Calu3 (cell line): ENCODE data around the gene GSTA2. TPM values are rescaled to one million over a fixed set of nuclear protein-coding genes. Genes with fewer than 3 reads are reported as not detected.
"Not testable (repeated sequence)": the region's sequence is repeated elsewhere in the genome, so short reads cannot be mapped to it uniquely, and the experiment has no call there.

Source experiments
- BruUV-seq: library from RNA; stranded (reverse); fragments of 400-500 nt; replicated peaks from 2 replicates; lab custom pipeline; 2021; lab: Mats Ljungman, UMichigan
- CTCF ChIA-PET: fragments of 300-600 bp; sonication (Branson Sonifier 250); formaldehyde crosslinking; loops from one replicate; lab custom pipeline; 2022; ENCODE audit warnings: antibody characterized with exemption; lab: Charles Lee
- DNase-seq: peaks from one replicate; pipeline ENCODE4 v3.0.0; 2022
- H3K27ac Mint-ChIP-seq: one replicate; pipeline ENCODE4 v1.8.0; 2022; ENCODE audit warnings: mixed read lengths; ENCODE audit not compliant: unreplicated experiment
- H3K27me3 Mint-ChIP-seq: one replicate; pipeline ENCODE4 v1.8.0; 2022; ENCODE audit warnings: mixed read lengths; ENCODE audit not compliant: unreplicated experiment
- H3K36me3 Mint-ChIP-seq: one replicate; pipeline ENCODE4 v1.8.0; 2022; ENCODE audit warnings: mild to moderate bottlenecking, moderate library complexity, mixed read lengths; ENCODE audit not compliant: insufficient read depth, unreplicated experiment
- H3K4me1 Mint-ChIP-seq: one replicate; pipeline ENCODE4 v1.8.0; 2022; ENCODE audit warnings: mild to moderate bottlenecking, low read depth, mixed read lengths; ENCODE audit not compliant: unreplicated experiment
- H3K4me3 Mint-ChIP-seq: one replicate; pipeline ENCODE4 v1.8.0; 2022; ENCODE audit warnings: mild to moderate bottlenecking, low read depth, moderate library complexity, mixed read lengths; ENCODE audit not compliant: unreplicated experiment
- H3K9me3 Mint-ChIP-seq: one replicate; pipeline ENCODE4 v1.8.0; 2022; ENCODE audit warnings: low read depth, mixed read lengths; ENCODE audit not compliant: unreplicated experiment
- CTCF ChIP-seq: fragments of 200-600 bp; IDR thresholded peaks from one replicate; pipeline ENCODE4 v1.8.0; 2022; ENCODE audit warnings: antibody characterized with exemption; ENCODE audit not compliant: unreplicated experiment
- intact Hi-C: fragments of 100-400 bp; cut with micrococcal nuclease; formaldehyde crosslinking; loops from one replicate; pipeline ENCODE4 v1.10.0; 2022; ENCODE audit not compliant: unreplicated experiment
- total RNA-seq: library from RNA; stranded (reverse); gene quantifications from 2 replicates; pipeline ENCODE4 v1.2.3, GENCODE V29; 2022

GSTA2 gene
- total RNA-seq, 1 experiment from 2014 or later: not detected

DNA sequence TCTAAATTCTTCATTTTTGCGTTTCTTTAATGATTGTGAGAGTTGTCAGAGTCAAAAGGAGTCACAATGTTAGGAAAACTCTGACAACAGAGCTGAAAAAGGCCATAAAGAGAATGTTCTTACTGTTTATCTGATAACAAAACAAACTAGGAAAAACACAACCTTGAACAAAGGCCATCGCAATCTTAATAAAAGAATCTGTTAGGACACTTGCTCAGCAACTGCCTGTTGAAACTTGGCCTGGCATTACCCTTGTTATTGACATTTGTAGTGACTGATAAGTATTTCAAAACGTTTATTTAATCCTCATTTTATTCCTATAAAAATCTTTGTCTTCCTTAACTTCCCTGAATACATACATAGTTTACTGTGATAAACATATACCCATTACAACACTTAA is 24.6 kb upstream of the GSTA2 start:
- H3K4me3 Mint-ChIP-seq: no peak overlapping the region
- no peaks in the 10 kb centered on the region for H3K4me1 Mint-ChIP-seq
- H3K27ac Mint-ChIP-seq: no peak overlapping the region
- CTCF ChIA-PET: no interaction called here
- H3K36me3 Mint-ChIP-seq: no peaks in the 10 kb centered on the region
- no peak for DNase-seq
- intact Hi-C loops: no loop called here
- no peaks in the 10 kb centered on the region for H3K9me3 Mint-ChIP-seq
- peaks cover 41% of the 10 kb centered on the region for H3K27me3 Mint-ChIP-seq
- no TSS peak for BruUV-seq
- no peak for TF ChIP-seq CTCF

- H3K4me1 Mint-ChIP-seq: no peaks in the 10 kb centered on the region
- TF ChIP-seq CTCF: no peak
- H3K4me3 Mint-ChIP-seq: no peak overlapping the region
- DNase-seq: no peak
- peaks cover 29% of the 10 kb centered on the region for H3K27me3 Mint-ChIP-seq
- no TSS peak for BruUV-seq
- no peak overlapping the region for H3K27ac Mint-ChIP-seq
- no peaks in the 10 kb centered on the region for H3K9me3 Mint-ChIP-seq
- no peaks in the 10 kb centered on the region for H3K36me3 Mint-ChIP-seq
- CTCF ChIA-PET: interaction anchor here (0.7 kb wide), 1 partner anchor 60 kb away, joined by 3 read pairs; no protein-coding TSS in a partner anchor
- intact Hi-C loops: no loop called here
Measured at GRCh38 chr6:52786249-52786956, 23.1 kb upstream of the GSTA2 start.

- H3K36me3 Mint-ChIP-seq: not testable (repeated sequence)
Measured at GRCh38 chr6:52782696-52783274, 19.5 kb upstream of the GSTA2 start.

GRCh38 chr6:52782209-52782608 is 18.9 kb upstream of the GSTA2 start:
- H3K27ac Mint-ChIP-seq, DNase-seq, H3K9me3 Mint-ChIP-seq, H3K4me3 Mint-ChIP-seq, CTCF ChIA-PET, intact Hi-C loops, H3K36me3 Mint-ChIP-seq, H3K4me1 Mint-ChIP-seq, BruUV-seq: not testable (repeated sequence)
- H3K27me3 Mint-ChIP-seq: peaks cover 40% of the 10 kb centered on the region

More at GRCh38 chr6:52782696-52783274, 19.5 kb upstream of the GSTA2 start:
- CTCF ChIA-PET, intact Hi-C loops, H3K27ac Mint-ChIP-seq, H3K4me3 Mint-ChIP-seq, H3K4me1 Mint-ChIP-seq, BruUV-seq, H3K9me3 Mint-ChIP-seq: not testable (repeated sequence)
- DNase-seq: peak; percentile 49
- peaks cover 34% of the 10 kb centered on the region for H3K27me3 Mint-ChIP-seq

DNA sequence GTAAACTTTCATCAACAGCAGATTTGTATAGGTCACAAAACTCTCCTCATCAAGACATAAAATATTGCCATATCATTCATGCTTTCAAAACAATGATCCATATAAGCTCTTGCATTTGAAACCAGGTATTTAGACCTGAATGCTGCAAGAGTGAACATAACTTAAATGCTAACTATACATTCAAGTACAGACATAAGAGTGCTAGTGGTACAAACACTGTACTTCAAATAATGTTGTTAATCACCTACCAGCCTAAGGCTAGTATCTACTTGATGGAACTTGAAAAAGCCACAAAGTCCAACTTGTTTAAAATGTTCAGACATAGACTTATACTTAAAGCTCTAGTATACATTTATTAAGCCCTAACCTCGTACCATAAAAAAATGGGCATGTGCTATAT is 16.0 kb upstream of the GSTA2 start:
- CTCF ChIA-PET: no interaction called here
- Mint-ChIP-seq H3K4me3 (no peak overlapping the region), H3K27me3 (peaks cover 69% of the 10 kb centered on the region)

GRCh38 chr6:52776711-52777351 is 13.6 kb upstream of the GSTA2 start:
- intact Hi-C loops, BruUV-seq, CTCF ChIA-PET, H3K36me3 Mint-ChIP-seq, H3K4me3 Mint-ChIP-seq, H3K9me3 Mint-ChIP-seq, DNase-seq, H3K27ac Mint-ChIP-seq, H3K4me1 Mint-ChIP-seq: not testable (repeated sequence)
- peaks cover 76% of the 10 kb centered on the region for H3K27me3 Mint-ChIP-seq

More for the DNA sequence above, 16.0 kb upstream of the GSTA2 start:
- H3K36me3 Mint-ChIP-seq: no peaks in the 10 kb centered on the region
- H3K9me3 Mint-ChIP-seq: no peaks in the 10 kb centered on the region
- no TSS peak for BruUV-seq
- H3K27ac Mint-ChIP-seq: no peak overlapping the region
- no peaks in the 10 kb centered on the region for H3K4me1 Mint-ChIP-seq
- DNase-seq: no peak
- no peak for TF ChIP-seq CTCF
- intact Hi-C loops: no loop called here

GRCh38 chr6:52769399-52769798 is 6.1 kb upstream of the GSTA2 start:
- H3K27ac Mint-ChIP-seq, H3K4me1 Mint-ChIP-seq, intact Hi-C loops, H3K36me3 Mint-ChIP-seq, CTCF ChIA-PET, BruUV-seq, DNase-seq, H3K4me3 Mint-ChIP-seq, H3K9me3 Mint-ChIP-seq: not testable (repeated sequence)
- H3K27me3 Mint-ChIP-seq: peaks cover 50% of the 10 kb centered on the region
